Measurements from ENCODE around the gene PLEKHD1. TPM values are rescaled to one million over a fixed set of nuclear protein-coding genes. Genes with fewer than 3 reads are reported as not detected.

The PLEKHD1 gene
- total RNA-seq, 2 experiments from 2014 or later: 0.09 to 0.19 TPM

DNA sequence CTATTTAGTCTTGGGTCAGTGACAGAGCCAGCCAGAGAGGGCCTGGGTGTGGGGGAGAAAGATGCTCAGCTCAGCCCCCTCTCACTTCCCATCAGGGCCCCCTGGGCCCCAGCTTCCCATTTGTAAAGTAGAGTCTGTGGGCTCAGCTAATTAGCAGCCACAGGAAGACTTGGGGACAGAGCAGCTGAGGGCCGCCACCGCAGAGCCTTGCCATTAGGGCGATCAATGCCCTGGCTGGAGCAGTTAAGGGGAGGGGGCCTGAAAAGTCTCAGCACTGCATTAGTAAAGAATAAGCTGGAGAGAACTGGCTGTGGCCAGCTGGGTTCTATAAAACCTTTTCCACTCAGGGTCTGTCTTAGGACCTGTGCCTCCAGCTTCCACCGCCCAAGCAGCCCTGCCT, 2.7 kb downstream of the PLEKHD1 start:
- ChIA-PET POLR2A (no interaction called here), CTCF (ENCODE audit: unreplicated experiment) (interaction anchor here (0.6 to 1.0 kb wide), 2 partner anchors 30 to 429 kb away, joined by 3 read pairs; no protein-coding TSS in a partner anchor)
- H3K79me2 ChIP-seq (ENCODE audit: insufficient read depth, low read depth, low read length): no peaks in the 10 kb centered on the region

DNA sequence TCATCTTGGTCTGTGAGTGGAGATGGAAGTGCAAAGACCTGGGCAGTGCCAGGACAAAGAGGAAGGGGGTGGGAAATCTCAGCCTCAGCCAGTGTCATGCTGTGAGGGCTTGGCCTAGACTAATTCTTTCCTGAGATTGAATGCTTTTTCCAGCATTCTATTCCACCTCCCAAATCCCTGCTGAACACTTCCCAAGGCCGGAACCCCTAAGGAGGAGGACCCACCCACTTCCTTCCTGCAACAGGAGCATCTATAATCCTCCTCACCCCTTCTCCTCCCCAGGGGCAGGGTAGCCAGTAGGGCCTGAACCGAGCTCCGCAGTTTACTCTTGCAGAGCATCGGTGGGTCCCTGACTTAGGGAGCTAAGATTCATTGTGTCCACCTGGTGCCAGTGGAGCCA, 3.2 kb downstream of the PLEKHD1 start:
- Histone ChIP-seq H3K4me3 (ENCODE audit: low read depth, low read length, poor library complexity, severe bottlenecking) (no peak overlapping the region), H2AFZ (ENCODE audit: low read length) (no peak overlapping the region), H3K36me3 (ENCODE audit: insufficient read depth, low read length) (no peaks in the 10 kb centered on the region), H3K4me1 (ENCODE audit: insufficient read depth, low read length, poor library complexity, severe bottlenecking) (peaks cover 3% of the 10 kb centered on the region), H3K9me2 (ENCODE audit: insufficient read depth, low read length) (no peaks in the 10 kb centered on the region), H3K9me3 (ENCODE audit: low read length) (no peaks in the 10 kb centered on the region), H3K27ac (ENCODE audit: low read depth, low read length, poor library complexity, severe bottlenecking) (no peak overlapping the region), H3K4me2 (ENCODE audit: low read length) (no peak overlapping the region), H3K79me2 (ENCODE audit: insufficient read depth, low read depth, low read length) (no peaks in the 10 kb centered on the region), H4K20me1 (ENCODE audit: insufficient read depth, low read length) (no peaks in the 10 kb centered on the region)
- no TSS peak for BruUV-seq (replicated peaks)
- no peak for DNase-seq (ENCODE audit: low spot score)
- POLR2A ChIA-PET: no interaction called here
- TF ChIP-seq EZH2phosphoT487 (IDR thresholded peaks at IDR 0.05; ENCODE audit: borderline replicate concordance, low read depth, low read length): no peak
- TF ChIP-seq CTCF (conservative IDR thresholded peaks at IDR 0.05; ENCODE audit: low read length): no peak
- CTCF ChIA-PET (ENCODE audit: unreplicated experiment): interaction anchor here (0.6 to 1.0 kb wide), 2 partner anchors 29 to 429 kb away, joined by 3 read pairs; no protein-coding TSS in a partner anchor
- intact Hi-C loops (cut with micrococcal nuclease; ENCODE audit: unreplicated experiment): no loop called here

More for the DNA sequence above, 2.7 kb downstream of the PLEKHD1 start:
- Histone ChIP-seq H4K20me1 (ENCODE audit: insufficient read depth, low read length) (no peaks in the 10 kb centered on the region), H3K36me3 (ENCODE audit: insufficient read depth, low read length) (no peaks in the 10 kb centered on the region), H3K4me2 (ENCODE audit: low read length) (no peak overlapping the region), H2AFZ (ENCODE audit: low read length) (no peak overlapping the region), H3K27ac (ENCODE audit: low read depth, low read length, poor library complexity, severe bottlenecking) (no peak overlapping the region), H3K4me1 (ENCODE audit: insufficient read depth, low read length, poor library complexity, severe bottlenecking) (peaks cover 9% of the 10 kb centered on the region), H3K9me3 (ENCODE audit: low read length) (no peaks in the 10 kb centered on the region), H3K4me3 (ENCODE audit: low read depth, low read length, poor library complexity, severe bottlenecking) (no peak overlapping the region), H3K9me2 (ENCODE audit: insufficient read depth, low read length) (no peaks in the 10 kb centered on the region)
- intact Hi-C loops (cut with micrococcal nuclease; ENCODE audit: unreplicated experiment): no loop called here
- TF ChIP-seq EZH2phosphoT487 (IDR thresholded peaks at IDR 0.05; ENCODE audit: borderline replicate concordance, low read depth, low read length) (no peak), CTCF (conservative IDR thresholded peaks at IDR 0.05; ENCODE audit: low read length) (no peak)
- no TSS peak for BruUV-seq (replicated peaks)
- DNase-seq (ENCODE audit: low spot score): no peak

- no peaks in the 10 kb centered on the region for H3K9me3 ChIP-seq (ENCODE audit: low read length)
- BruUV-seq (replicated peaks): no TSS peak
- H3K4me2 ChIP-seq (ENCODE audit: low read length): no peak overlapping the region
- no peak for DNase-seq (ENCODE audit: low spot score)
- TF ChIP-seq CTCF (conservative IDR thresholded peaks at IDR 0.05; ENCODE audit: low read length) (no peak), EZH2phosphoT487 (IDR thresholded peaks at IDR 0.05; ENCODE audit: borderline replicate concordance, low read depth, low read length) (no peak)
- H3K36me3 ChIP-seq (ENCODE audit: insufficient read depth, low read length): no peaks in the 10 kb centered on the region
- intact Hi-C loops (cut with micrococcal nuclease; ENCODE audit: unreplicated experiment): no loop called here
- ChIA-PET CTCF (ENCODE audit: unreplicated experiment) (no interaction called here), POLR2A (interaction anchor here (0.6 to 0.7 kb wide), 3 partner anchors 59 to 1022 kb away, joined by 4 to 5 read pairs (median 4); no protein-coding TSS in a partner anchor)
- H4K20me1 ChIP-seq (ENCODE audit: insufficient read depth, low read length): no peaks in the 10 kb centered on the region
- H3K79me2 ChIP-seq (ENCODE audit: insufficient read depth, low read depth, low read length): no peaks in the 10 kb centered on the region
- no peak overlapping the region for H3K4me3 ChIP-seq (ENCODE audit: low read depth, low read length, poor library complexity, severe bottlenecking)
- no peaks in the 10 kb centered on the region for H3K9me2 ChIP-seq (ENCODE audit: insufficient read depth, low read length)
- H2AFZ ChIP-seq (ENCODE audit: low read length): no peak overlapping the region
- H3K27ac ChIP-seq (ENCODE audit: low read depth, low read length, poor library complexity, severe bottlenecking): no peak overlapping the region
- no peaks in the 10 kb centered on the region for H3K4me1 ChIP-seq (ENCODE audit: insufficient read depth, low read length, poor library complexity, severe bottlenecking)
Observed at GRCh38 chr14:69489495-69489894, 5.0 kb downstream of the PLEKHD1 start.

All from OCI-LY7 (cell line).